HS-5 (cell line): ENCODE measurements around the gene ARHGAP26.
A peak's percentile ranks its signal among the peaks of the same experiment; 100 is the strongest.
"Not testable (repeated sequence)": the region's sequence is repeated elsewhere in the genome, so short reads cannot be mapped to it uniquely, and the experiment has no call there.

Experiments
- DNase-seq: peaks from one replicate; pipeline ENCODE4 v3.0.0-alpha.2; 2012; ENCODE audit warnings: low read depth

Gene ARHGAP26

GRCh38 chr5:142961440-142962173 lies 191.4 kb downstream of the ARHGAP26 start:
- DNase-seq = no peak

DNA sequence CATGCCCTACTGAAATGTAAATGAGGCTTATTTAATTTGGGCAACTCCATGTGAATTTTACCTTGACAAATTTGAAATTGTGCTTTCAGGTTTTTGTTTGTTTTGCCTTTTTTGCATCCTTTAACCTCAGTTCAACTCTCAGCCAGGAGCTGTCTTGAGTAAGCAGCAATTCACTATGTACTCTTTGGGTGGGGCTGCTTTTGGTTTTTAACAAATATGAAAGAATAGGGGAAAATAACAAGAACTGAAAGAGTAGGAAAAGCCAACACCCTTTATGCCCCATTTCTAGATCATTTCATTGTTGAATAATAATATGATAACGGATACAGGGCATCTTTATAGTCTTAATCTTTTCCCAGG lies 192.0 kb downstream of the ARHGAP26 start:
- no peak for DNase-seq

DNA sequence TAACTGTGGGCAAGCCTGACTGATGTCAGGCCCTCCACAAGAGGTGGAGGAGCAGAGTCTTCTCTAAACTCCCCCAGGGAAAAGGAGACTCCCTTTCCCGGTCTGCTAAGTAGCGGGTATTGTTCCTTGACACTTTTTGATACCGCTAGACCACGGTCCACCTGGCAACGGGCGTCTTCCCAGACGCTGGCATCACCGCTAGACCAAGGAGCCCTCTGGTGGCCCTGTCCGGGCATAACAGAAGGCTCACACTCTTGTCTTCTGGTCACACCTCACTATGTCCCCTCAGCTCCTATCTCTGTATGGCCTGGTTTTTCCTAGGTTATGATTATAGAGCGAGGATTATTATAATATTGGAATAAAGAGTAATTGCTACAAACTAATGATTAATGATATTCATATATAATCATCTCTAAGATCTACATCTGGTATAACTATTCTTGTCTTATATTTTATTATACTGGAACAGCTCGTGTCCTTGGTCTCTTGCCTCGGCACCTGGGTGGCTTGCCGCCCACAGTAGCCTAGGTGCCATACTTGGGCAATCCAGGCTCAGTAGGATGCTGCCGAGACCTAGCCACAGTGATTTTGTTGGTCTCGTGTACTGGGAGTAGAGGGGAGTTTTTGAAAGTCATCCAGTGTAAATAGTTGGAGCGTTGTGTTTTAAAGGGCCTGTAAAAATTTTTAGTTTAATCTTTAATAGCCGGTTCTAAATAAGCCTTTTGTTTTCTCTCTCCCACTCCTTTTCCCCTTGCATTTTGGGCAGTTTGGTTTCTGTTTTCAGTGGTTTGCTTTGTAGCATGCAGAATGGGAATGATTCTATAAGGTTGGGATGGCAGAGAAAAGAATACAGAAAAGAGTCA lies 195.3 kb downstream of the ARHGAP26 start:
- not testable (repeated sequence) for DNase-seq

- no peak for DNase-seq
Measured at GRCh38 chr5:142966121-142966420, 195.9 kb downstream of the ARHGAP26 start.

- DNase-seq = no peak
Measured at GRCh38 chr5:142969186-142969585, 199.0 kb downstream of the ARHGAP26 start.

DNA sequence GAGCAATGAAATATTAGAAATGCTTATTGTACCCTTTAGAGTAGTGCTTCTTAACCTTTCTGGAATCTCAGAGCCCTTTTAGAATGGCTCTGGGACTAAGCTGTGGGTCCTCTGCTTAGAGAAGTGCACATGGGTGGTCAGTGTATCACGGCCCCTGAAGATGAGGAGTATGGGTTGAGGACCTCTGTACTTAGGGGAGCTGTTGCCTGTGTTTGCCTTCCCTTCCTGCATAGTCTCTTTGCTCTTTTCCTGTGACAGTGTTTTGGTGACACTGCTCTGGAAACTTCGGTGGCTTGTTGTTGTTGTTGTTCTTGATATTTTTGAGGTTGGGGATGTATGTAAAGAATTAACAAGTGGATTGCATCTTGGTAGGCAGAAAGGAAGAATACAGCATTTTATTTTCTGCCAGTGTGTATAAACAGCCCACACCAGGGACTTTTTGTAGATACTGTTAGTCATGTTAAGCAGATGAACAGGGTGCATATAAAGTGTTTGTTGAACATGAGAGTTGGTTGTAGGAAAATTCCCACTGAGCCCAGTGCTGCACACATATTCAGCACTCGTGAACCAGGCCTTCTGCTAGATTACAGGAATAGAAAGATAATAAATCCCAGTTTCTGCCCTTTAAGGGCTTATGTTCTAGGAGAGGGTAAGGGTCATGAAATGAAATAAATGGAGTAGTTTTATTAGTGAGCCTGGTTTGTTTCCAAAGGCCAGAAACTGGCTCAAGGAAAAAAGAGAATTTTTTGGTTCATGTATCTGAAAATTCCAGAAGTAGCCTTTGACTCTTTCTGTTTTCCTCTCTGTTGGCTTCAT lies 199.7 kb downstream of the ARHGAP26 start:
- DNase-seq = no peak

DNA sequence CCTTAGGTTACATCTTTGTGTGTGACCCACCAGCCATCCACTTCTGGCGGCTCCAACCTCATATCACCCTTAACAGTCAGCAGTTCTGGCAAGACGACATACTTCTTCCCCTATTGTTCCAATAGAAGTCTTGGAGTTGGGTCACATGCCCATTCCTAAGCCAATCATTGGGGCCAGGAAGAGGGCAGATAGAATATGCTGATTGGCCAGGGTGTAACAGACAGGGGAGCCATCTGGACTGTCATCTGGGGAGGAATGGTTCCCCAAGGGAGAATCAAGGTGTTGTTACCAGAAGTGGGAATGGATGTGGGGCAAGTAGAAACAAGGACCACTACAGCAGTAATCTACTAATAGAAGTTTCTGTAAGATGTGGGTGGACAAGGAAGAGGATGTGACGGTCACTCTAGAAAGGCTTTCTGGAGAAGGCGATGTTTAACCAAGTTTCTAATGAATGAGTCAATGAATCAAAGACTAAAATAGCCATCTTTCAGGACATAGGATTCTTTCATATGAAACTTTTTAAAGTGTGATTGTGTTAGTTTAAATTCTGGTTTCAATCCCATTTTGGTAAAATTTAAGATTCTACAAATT lies 200.4 kb downstream of the ARHGAP26 start:
- DNase-seq = no peak

GRCh38 chr5:142971303-142972013 lies 201.3 kb downstream of the ARHGAP26 start:
- DNase-seq = no peak

DNA sequence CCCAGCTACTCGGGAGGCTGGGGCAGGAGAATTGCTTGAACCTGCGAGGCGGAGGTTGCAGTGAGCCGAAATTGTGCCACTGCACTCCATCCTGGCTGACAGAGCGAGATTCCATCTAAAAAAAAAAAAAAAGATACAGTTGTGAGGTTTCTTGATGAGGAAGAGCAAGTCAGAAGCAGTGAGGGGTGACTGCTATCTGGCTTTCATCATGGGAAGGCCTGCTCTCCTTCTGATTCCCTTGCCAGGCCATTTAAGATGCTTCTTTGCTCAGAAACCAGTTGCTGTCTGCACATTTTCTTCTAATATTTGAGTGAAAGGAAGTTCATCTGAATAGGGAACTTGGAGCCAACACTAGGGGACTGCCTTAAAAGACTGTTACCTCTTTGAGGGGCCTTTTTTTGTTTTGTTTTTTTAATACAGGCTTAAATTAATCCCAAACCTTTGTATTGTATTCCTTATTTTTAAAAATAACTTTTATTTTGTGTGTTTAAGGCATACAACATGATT lies 201.9 kb downstream of the ARHGAP26 start:
- no peak for DNase-seq

GRCh38 chr5:142973932-142974331 lies 203.8 kb downstream of the ARHGAP26 start:
- no peak for DNase-seq

- DNase-seq = no peak
Measured at GRCh38 chr5:142974409-142974808, 204.2 kb downstream of the ARHGAP26 start.

DNA sequence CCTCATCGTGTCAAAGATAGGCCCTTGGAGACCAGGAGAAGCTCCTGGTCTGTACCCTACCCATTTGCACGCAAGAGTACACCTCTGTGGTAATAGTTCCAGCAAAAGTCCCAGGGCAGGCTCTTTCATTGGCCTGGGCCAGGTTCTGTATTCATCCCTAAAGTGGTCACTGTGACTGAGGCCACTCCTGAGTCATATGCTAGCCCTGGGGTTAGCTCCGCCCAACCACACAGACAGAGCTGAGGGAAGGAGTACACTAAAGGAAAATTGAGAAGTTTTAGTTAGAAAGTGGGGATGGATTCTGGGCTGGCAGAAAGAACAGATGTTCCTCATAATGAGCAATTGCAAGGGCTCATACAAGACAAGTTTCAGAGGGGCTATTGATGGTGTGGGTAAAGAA lies 206.7 kb downstream of the ARHGAP26 start:
- DNase-seq = no peak

DNA sequence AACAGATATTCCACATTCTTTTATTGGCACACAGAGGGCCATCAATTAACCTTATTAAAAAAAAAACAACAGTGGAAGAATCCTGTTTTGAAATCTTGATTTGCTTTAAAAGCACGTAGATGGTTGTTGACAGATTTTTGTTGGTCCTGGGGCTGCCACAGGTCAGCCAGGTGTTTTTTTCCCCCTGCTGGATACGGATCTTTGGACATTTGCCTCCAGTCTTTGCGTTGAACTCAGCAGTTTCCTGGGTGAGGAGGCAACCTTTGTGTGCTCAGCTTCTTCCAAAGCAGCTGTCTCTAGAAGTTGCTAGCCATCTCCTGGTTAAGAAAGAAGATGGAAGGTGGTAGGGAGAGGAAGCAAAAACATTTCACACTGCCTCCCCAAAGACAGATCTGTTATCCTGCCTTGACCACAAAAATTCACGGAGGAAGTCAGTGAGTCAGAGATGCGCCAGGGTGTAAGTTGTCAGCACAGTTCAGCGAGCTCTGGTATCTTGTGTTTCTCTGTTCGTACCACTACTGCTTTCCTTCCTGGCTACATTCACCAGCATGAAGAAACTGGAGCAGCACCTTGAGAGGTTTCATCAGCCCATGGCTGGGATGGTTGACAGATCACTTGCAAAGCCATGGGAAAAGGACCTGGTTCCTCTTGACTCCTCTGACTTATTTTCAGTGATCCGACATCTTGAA lies 207.3 kb downstream of the ARHGAP26 start:
- peak; percentile 58 for DNase-seq

- no peak for DNase-seq
Measured at GRCh38 chr5:142978252-142978651, 208.1 kb downstream of the ARHGAP26 start.

- DNase-seq = no peak
Measured at GRCh38 chr5:142978726-142979125, 208.5 kb downstream of the ARHGAP26 start.

DNA sequence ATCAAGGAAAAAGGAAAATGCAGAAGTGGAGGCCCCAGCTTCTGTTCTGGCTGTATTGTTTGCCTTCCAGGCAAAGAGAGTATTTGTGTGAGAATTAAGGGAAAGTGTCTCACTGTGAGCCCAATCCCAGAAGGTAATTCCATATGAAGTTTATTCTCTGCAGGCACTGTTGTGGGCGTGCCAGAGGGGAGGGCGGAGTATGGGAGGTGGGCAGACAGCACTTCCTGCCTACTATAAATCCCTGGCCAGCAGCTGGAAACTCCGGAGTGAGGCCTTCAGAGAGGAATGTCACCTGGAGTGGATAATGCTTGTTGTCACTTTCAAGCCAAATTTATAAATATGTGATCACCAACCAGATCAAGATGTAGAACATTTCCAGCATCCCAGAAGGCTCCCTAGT lies 209.5 kb downstream of the ARHGAP26 start:
- DNase-seq = no peak

DNA sequence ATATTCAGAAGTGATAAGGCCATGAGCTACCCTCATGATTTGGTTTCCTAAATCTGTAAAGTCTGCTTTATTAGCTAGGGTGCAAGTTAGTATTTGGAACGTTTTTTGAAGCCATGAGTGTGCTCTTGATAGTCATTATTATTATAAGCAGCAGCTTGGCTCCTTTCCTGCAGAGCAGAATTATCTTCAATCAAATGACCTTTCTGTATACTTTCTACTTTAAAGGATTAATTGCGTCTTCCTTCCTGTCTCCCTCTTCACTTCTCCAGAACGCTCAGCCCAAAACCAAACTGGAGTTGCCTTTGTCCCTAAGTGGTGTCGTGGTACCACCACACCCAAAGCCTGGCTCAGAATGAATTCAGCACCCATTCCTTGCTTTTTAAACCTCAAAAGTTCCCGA lies 211.3 kb downstream of the ARHGAP26 start:
- DNase-seq = no peak

DNA sequence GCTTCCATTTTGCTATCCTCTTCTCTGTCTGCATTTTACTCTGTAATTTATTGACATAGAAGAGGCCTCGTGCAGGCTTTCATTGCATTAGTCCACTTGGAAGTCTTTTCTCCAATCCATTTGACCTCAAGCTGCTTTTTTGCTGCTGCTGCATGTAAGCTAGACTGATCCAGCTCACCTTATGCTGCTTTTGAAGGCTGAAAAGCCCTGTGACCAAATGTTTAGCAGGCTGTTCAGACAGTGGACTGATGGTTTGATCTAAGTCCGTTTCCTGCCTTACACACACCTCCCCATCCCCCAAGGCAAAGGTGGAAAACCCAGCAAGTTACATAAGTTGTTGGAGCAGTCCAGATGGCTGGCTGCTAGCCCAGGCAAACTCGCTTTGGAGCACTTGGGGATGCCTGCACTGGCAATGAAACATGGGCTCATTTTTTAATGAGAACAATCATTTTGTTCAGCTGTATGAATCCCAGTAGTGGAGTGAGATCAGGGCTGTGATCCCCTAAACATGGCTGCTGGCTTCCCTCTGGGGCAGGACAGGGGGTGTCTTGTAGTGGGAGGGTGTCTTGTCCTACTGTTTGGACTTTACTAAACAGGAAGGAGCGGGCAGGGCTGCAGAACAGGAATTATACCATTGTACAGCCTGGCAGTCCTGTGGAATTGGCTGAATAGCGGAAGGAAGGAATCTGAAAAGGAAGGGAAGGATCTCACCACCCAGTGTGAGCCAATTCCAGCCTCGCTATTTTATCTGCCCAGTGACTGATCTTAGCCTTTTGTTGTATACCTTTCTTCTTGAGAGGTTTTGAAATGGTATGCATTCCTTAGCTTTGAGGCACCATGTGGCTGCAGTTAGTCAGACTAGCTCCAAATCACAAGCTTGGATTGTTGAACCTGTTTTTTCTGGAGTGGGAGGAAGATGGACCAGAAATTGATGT lies 212.0 kb downstream of the ARHGAP26 start:
- DNase-seq = peak; percentile 82

DNA sequence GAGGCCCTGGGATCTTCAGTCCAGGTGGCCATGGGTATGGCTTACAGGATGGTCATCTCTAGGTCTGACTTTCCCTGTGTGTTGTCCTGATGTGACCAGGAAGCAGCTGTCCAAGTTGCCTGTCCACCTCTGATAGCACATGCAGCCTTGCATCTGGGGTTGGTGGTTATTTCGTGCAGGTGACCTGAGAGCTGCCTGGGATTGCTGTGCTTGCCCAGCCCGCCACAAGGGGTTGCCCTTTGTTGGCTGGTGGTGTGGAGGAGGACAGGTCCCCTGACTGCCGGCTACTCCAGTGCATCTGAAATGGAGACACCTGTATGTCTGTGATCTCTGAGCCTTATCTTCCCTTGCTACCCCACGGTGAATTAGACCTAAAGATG lies 212.6 kb downstream of the ARHGAP26 start:
- DNase-seq = no peak

DNA sequence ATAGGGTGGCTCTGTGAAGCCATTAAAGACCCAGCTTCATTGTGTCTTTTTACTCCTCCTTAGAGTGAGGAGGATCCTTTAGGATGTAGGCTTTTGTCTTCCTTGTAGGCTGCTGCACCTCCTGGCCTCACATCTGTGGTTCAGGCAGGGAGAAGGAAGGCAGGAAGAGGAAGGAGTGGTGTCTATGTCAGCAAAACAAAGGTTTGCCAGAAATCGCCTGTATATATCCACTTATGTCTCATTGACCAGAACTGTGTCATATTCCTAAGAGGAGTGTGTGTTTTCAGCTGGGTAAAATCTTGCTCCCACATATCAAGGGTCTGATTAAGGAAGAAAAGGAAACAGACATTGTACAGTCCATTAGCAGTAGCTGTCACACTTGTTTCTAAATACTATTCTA lies 213.8 kb downstream of the ARHGAP26 start:
- no peak for DNase-seq
